Vagina (tissue), 2 donors: ENCODE measurements around the gene SARDH.

Source experiments
- CTCF ChIP-seq, 3 experiments: fragments of 450-650 bp in 2 of 3; fragments of 200-600 bp in 1 of 3; sonication (generic) in 1 of 3; IDR thresholded peaks; one replicate each; pipeline ENCODE4 v1.5.1; 2017 to 2019; ENCODE audit warnings: antibody characterized with exemption in 3 of 3, mild to moderate bottlenecking in 2 of 3, moderate library complexity in 2 of 3
- POLR2A ChIP-seq, 2 donors: fragments of 450-650 bp; IDR thresholded peaks; one replicate each; pipeline ENCODE4 v1.6.1; 2017; ENCODE audit warnings: antibody characterized with exemption in 2 of 2, mild to moderate bottlenecking in 2 of 2, moderate library complexity in 2 of 2
- POLR2AphosphoS5 ChIP-seq, 2 donors: sonication (generic); formaldehyde crosslinking; IDR thresholded peaks; one replicate each; pipeline ENCODE4 v1.9.0; 2017; ENCODE audit warnings: antibody characterized with exemption in 2 of 2, mild to moderate bottlenecking in 2 of 2, low read depth in 1 of 2; ENCODE audit not compliant: insufficient read depth in 1 of 2

GRCh38 chr9:133740911-133741310 is 2.8 kb upstream of the SARDH start:
- TF ChIP-seq CTCF (IDR thresholded peaks at IDR 0.05), result no peak
- no peak for TF ChIP-seq POLR2A (IDR thresholded peaks at IDR 0.05)
- TF ChIP-seq POLR2AphosphoS5 (IDR thresholded peaks at IDR 0.05; ENCODE audit: insufficient read depth in 1 of 2, low read depth in 1 of 2), result no peak
